Uterus (tissue), 4 donors: ENCODE results near the gene NOL4L. TPM values are rescaled to one million over a fixed set of nuclear protein-coding genes. Genes with fewer than 3 reads are reported as not detected.

Source experiments
- DNase-seq, 2 donors: peaks; one replicate each; pipeline ENCODE4 v3.0.0-alpha.2; 2019 to 2020
- H3K27ac ChIP-seq, 2 donors: fragments of 200-600 bp; sonication (generic); 1 replicate in 1 of 2; 2 replicates in 1 of 2; pipeline ENCODE4 v1.5.1; 2016 to 2018
- H3K27me3 ChIP-seq, 2 donors: fragments of 200-600 bp; sonication (generic); one replicate each; pipeline ENCODE4 v1.5.1; 2018 to 2019; ENCODE audit warnings: control low read depth in 1 of 2
- H3K36me3 ChIP-seq, 2 donors: fragments of 200-600 bp; sonication (generic); one replicate each; pipeline ENCODE4 v1.5.1; 2019; ENCODE audit warnings: control low read depth in 1 of 2
- H3K4me1 ChIP-seq, 2 donors: fragments of 200-600 bp; sonication (generic); one replicate each; pipeline ENCODE4 v1.5.1; 2018 to 2019; ENCODE audit warnings: control low read depth in 1 of 2
- H3K4me3 ChIP-seq, 2 donors: fragments of 200-600 bp; sonication (generic); 1 replicate in 1 of 2; 2 replicates in 1 of 2; pipeline ENCODE4 v1.5.1; 2018 to 2019; ENCODE audit warnings: mild to moderate bottlenecking in 1 of 2
- H3K9me3 ChIP-seq, 2 donors: fragments of 200-600 bp; sonication (generic); one replicate each; pipeline ENCODE4 v1.5.1; 2019; ENCODE audit warnings: control low read depth in 1 of 2
- POLR2A ChIP-seq, 2 donors: fragments of 450-650 bp; IDR thresholded peaks; one replicate each; pipeline ENCODE4 v1.6.1; 2016; ENCODE audit warnings: antibody characterized with exemption in 2 of 2, mild to moderate bottlenecking in 1 of 2, moderate library complexity in 1 of 2
- intact Hi-C: fragments of 100-400 bp; cut with DNase I; formaldehyde crosslinking; loops from one replicate; pipeline ENCODE4 v1.15.1; 2023; ENCODE audit warnings: low total_unique reads
- total RNA-seq, 4 donors: library from RNA; depleted of rRNA in 3 of 4; stranded (reverse); fragments of >200 nt in 3 of 4; gene quantifications; one replicate each; pipeline versions ENCODE4 v1.1.0 to v1.2.4, GENCODE V29; 2014 to 2023
- TF ChIP-seq, protein P1 (sequence below), 4 experiments: fragments of 200-600 bp in 2 of 4; fragments of 450-650 bp in 2 of 4; sonication (generic) in 2 of 4; IDR thresholded peaks; one replicate each; pipeline ENCODE4 v1.5.1; 2016 to 2019; ENCODE audit warnings: antibody characterized with exemption in 4 of 4, mild to moderate bottlenecking in 2 of 4, moderate library complexity in 1 of 4
- donor health status: DM: yes; HTN: yes; CAD: no.

NOL4L gene
- total RNA-seq, 4 donors from 2014 or later, result 6.2 to 31.1 (median 9.6) TPM

GRCh38 chr20:32507998-32508774, 76.9 kb downstream of the NOL4L start:
- DNase-seq, result no peak
- no peak for TF ChIP-seq POLR2A (IDR thresholded peaks at IDR 0.05)
- TF ChIP-seq, protein P1, sequence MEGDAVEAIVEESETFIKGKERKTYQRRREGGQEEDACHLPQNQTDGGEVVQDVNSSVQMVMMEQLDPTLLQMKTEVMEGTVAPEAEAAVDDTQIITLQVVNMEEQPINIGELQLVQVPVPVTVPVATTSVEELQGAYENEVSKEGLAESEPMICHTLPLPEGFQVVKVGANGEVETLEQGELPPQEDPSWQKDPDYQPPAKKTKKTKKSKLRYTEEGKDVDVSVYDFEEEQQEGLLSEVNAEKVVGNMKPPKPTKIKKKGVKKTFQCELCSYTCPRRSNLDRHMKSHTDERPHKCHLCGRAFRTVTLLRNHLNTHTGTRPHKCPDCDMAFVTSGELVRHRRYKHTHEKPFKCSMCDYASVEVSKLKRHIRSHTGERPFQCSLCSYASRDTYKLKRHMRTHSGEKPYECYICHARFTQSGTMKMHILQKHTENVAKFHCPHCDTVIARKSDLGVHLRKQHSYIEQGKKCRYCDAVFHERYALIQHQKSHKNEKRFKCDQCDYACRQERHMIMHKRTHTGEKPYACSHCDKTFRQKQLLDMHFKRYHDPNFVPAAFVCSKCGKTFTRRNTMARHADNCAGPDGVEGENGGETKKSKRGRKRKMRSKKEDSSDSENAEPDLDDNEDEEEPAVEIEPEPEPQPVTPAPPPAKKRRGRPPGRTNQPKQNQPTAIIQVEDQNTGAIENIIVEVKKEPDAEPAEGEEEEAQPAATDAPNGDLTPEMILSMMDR (IDR thresholded peaks at IDR 0.05), result no peak
- intact Hi-C loops, result no loop called here
- no peaks in the 10 kb centered on the region for H3K27me3 ChIP-seq
- no peak overlapping the region for H3K4me3 ChIP-seq
- no peaks in the 10 kb centered on the region for H3K9me3 ChIP-seq
- no peak overlapping the region for H3K27ac ChIP-seq
- no peaks in the 10 kb centered on the region for H3K4me1 ChIP-seq
- H3K36me3 ChIP-seq, result no peaks in the 10 kb centered on the region

DNA sequence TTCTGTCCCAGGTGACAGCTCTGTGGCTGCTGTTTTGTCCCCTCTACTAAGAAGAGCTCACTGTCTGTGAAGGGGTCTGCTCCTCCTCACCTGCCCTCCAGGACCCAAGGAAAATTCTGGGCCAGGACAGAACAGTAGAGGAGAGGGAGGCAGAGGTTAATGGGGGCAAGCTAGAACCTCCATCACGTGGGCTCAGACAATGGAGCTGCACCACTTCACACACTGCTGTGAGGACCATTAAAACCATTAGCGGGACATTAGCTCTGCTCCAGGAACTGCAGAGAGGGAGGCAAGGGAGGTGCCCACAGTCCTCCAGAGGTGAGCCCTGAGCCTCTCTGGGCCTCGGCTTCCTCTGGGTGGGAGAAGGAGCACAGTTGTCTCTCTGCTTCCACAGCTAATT, 78.4 kb downstream of the NOL4L start:
- DNase-seq, result no peak
- Histone ChIP-seq H3K4me3 (no peak overlapping the region), H3K27ac (no peak overlapping the region), H3K4me1 (no peaks in the 10 kb centered on the region), H3K27me3 (no peaks in the 10 kb centered on the region), H3K36me3 (no peaks in the 10 kb centered on the region), H3K9me3 (no peaks in the 10 kb centered on the region)
- intact Hi-C loops, result no loop called here
- no peak for TF ChIP-seq POLR2A (IDR thresholded peaks at IDR 0.05)
- TF ChIP-seq, protein P1 (IDR thresholded peaks at IDR 0.05), result no peak

GRCh38 chr20:32505723-32506473, 79.2 kb downstream of the NOL4L start:
- Histone ChIP-seq H3K4me3 (no peak overlapping the region), H3K9me3 (no peaks in the 10 kb centered on the region), H3K27me3 (no peaks in the 10 kb centered on the region), H3K36me3 (no peaks in the 10 kb centered on the region), H3K4me1 (no peaks in the 10 kb centered on the region), H3K27ac (no peak overlapping the region)
- DNase-seq, result no peak
- TF ChIP-seq, protein P1 (IDR thresholded peaks at IDR 0.05), result no peak
- TF ChIP-seq POLR2A (IDR thresholded peaks at IDR 0.05), result no peak
- intact Hi-C loops, result no loop called here

- no peaks in the 10 kb centered on the region for H3K9me3 ChIP-seq
- H3K27me3 ChIP-seq, result no peaks in the 10 kb centered on the region
- H3K4me3 ChIP-seq, result no peak overlapping the region
- no peaks in the 10 kb centered on the region for H3K36me3 ChIP-seq
- DNase-seq, result no peak
- no peak overlapping the region for H3K27ac ChIP-seq
- TF ChIP-seq, protein P1 (IDR thresholded peaks at IDR 0.05), result no peak
- no peak for TF ChIP-seq POLR2A (IDR thresholded peaks at IDR 0.05)
- H3K4me1 ChIP-seq, result no peaks in the 10 kb centered on the region
- intact Hi-C loops, result no loop called here
Measured at GRCh38 chr20:32501709-32502108, 83.4 kb downstream of the NOL4L start.

GRCh38 chr20:32497589-32498224, 87.4 kb downstream of the NOL4L start:
- Histone ChIP-seq H3K27me3 (no peaks in the 10 kb centered on the region), H3K36me3 (no peaks in the 10 kb centered on the region), H3K4me3 (no peak overlapping the region), H3K4me1 (no peaks in the 10 kb centered on the region), H3K27ac (no peak overlapping the region), H3K9me3 (no peaks in the 10 kb centered on the region)
- no peak for DNase-seq
- no peak for TF ChIP-seq POLR2A (IDR thresholded peaks at IDR 0.05)
- TF ChIP-seq, protein P1 (IDR thresholded peaks at IDR 0.05), result no peak
- intact Hi-C loops, result no loop called here
